HFF-Myc (cell line): ENCODE data around the gene KCNK6.

Experiments used
- DNase-seq: peaks from one replicate; pipeline ENCODE4 v3.0.0-alpha.2; 2011; ENCODE audit warnings: low read depth; ENCODE audit errors: extremely low read depth
- H3K4me3 ChIP-seq: replicated peaks from 2 replicates; pipeline ENCODE4 v1.5.1; 2011; ENCODE audit warnings: low read depth, mild to moderate bottlenecking, control low read depth, low read length
- CTCF ChIP-seq: IDR thresholded peaks from 2 replicates; pipeline ENCODE4 v1.5.1; 2012; ENCODE audit warnings: mild to moderate bottlenecking, low read depth, low read length, control low read depth; ENCODE audit errors: missing control alignments

KCNK6 gene

DNA sequence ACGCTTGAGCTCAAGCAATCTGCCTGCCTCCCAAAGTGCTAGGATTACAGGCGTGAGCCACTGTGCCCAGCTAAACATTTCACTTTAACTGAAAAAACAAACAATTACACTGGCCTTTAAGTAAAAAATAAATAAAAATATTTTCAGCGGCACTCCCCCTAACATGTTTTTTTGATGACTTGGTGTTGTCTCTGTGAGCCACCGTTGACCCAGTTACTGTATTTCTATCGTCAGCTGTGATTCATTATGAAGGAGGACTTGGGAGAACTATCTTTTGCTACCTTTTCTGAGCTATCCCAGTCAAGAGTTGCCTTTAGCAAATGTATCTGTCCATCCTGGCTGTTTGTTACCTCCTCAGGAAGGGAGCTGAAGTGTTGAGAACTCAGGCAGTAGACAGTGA lies 34.1 kb upstream of the KCNK6 start:
- no peak for TF ChIP-seq CTCF
- no peak overlapping the region for H3K4me3 ChIP-seq
- no peak for DNase-seq

DNA sequence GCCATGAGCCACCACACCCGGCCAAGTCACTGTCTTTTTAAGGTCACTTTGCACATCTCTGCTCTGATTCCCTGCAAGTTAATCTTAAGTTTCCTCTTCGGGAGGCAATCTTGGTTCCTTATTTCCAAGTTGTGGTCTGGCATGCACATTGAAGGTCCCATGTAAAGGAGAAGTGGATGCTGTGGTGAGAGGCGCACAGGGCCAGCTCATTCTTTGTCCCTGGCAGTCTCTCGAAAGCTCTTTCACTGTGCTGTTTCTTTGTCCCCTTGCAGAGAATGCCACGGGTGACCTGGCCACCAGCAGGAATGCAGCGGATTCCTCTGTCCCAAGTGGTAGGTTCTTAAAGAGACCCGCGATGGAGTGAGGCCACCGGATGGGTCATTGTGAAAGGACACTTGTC lies 32.0 kb upstream of the KCNK6 start:
- no peak overlapping the region for H3K4me3 ChIP-seq
- DNase-seq: no peak
- TF ChIP-seq CTCF: no peak

GRCh38 chr19:38288123-38288855 lies 31.4 kb upstream of the KCNK6 start:
- DNase-seq: no peak
- TF ChIP-seq CTCF: no peak
- H3K4me3 ChIP-seq: no peak overlapping the region

- TF ChIP-seq CTCF: no peak
- no peak overlapping the region for H3K4me3 ChIP-seq
- no peak for DNase-seq
These were observed 29.7 kb upstream of the KCNK6 start for GRCh38 chr19:38289955-38290354.

- DNase-seq: peak; percentile 52
- H3K4me3 ChIP-seq: no peak overlapping the region
- TF ChIP-seq CTCF: no peak
These were observed 29.0 kb upstream of the KCNK6 start for GRCh38 chr19:38290631-38291147.

DNA sequence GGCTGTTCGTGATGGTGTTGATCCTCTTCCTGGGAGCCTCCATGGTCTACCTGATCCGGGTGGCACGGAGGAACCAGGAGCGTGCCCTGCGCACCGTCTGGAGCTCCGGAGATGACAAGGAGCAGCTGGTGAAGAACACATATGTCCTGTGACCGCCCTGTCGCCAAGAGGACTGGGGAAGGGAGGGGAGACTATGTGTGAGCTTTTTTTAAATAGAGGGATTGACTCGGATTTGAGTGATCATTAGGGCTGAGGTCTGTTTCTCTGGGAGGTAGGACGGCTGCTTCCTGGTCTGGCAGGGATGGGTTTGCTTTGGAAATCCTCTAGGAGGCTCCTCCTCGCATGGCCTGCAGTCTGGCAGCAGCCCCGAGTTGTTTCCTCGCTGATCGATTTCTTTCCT lies 27.8 kb upstream of the KCNK6 start:
- no peak for DNase-seq
- TF ChIP-seq CTCF: no peak
- no peak overlapping the region for H3K4me3 ChIP-seq

DNA sequence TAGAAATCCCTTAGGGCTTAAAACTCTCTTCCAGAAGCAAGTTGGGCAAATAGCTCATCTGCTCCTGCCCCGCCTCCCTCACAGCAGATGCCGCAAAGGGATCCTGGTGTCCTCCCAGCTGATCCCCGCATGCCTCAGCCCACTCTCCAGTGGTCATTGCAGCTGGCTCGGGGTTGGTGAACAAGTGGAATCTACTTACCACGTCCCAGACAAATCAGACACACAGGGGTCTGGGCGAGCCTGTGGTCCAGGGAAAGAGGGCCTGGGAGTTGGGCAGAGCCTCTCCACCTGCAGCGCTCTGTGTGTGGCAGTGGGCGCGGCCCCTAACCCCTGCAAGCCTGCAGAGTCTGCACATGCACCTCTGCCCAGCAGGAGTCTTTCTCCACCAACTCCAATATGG lies 26.4 kb upstream of the KCNK6 start:
- no peak overlapping the region for H3K4me3 ChIP-seq
- no peak for DNase-seq
- no peak for TF ChIP-seq CTCF
